H9 (cell line): ENCODE measurements around the gene ALOX12B. TPM values are rescaled to one million over a fixed set of nuclear protein-coding genes. Genes with fewer than 3 reads are reported as not detected.

Experiments used
- DNase-seq: peaks from one replicate; pipeline ENCODE4 v3.0.0-alpha.2; 2017
- H2AFZ ChIP-seq: one replicate; pipeline ENCODE4 v1.6.1; 2013; ENCODE audit warnings: mild to moderate bottlenecking, low read length, control low read depth, moderate library complexity
- H2AK5ac ChIP-seq: 2 replicates; pipeline ENCODE4 v1.6.1; 2013; ENCODE audit warnings: low read length, control low read depth, mixed read lengths; ENCODE audit not compliant: insufficient read length
- H2BK120ac ChIP-seq: one replicate; pipeline ENCODE4 v1.6.1; 2013; ENCODE audit warnings: low read depth, mild to moderate bottlenecking, low read length, control low read depth, inconsistent platforms; ENCODE audit not compliant: poor library complexity, severe bottlenecking
- H2BK12ac ChIP-seq: 2 replicates; pipeline ENCODE4 v1.6.1; 2013; ENCODE audit warnings: low read length, control low read depth, mixed read lengths, low read depth; ENCODE audit not compliant: insufficient read length
- H2BK15ac ChIP-seq: 2 replicates; pipeline ENCODE4 v1.6.1; 2013; ENCODE audit warnings: low read depth, low read length, control low read depth
- H2BK20ac ChIP-seq: one replicate; pipeline ENCODE4 v1.6.1; 2013; ENCODE audit warnings: low read depth, mild to moderate bottlenecking, low read length, control low read depth, inconsistent platforms; ENCODE audit not compliant: poor library complexity, severe bottlenecking
- H2BK5ac ChIP-seq: 2 replicates; pipeline ENCODE4 v1.6.1; 2013; ENCODE audit warnings: low read length, control low read depth, mixed read lengths; ENCODE audit not compliant: insufficient read length
- H3K14ac ChIP-seq: 2 replicates; pipeline ENCODE4 v1.6.1; 2013; ENCODE audit warnings: low read length, control low read depth; ENCODE audit not compliant: insufficient read depth
- H3K18ac ChIP-seq: 2 replicates; pipeline ENCODE4 v1.6.1; 2013; ENCODE audit warnings: low read depth, mild to moderate bottlenecking, mixed read lengths, low read length, control low read depth; ENCODE audit not compliant: insufficient read length
- H3K23ac ChIP-seq: 2 replicates; pipeline ENCODE4 v1.6.1; 2013; ENCODE audit warnings: low read length, control low read depth, mixed read lengths, low read depth; ENCODE audit not compliant: insufficient read length
- H3K23me2 ChIP-seq: 2 replicates; pipeline ENCODE4 v1.6.1; 2013; ENCODE audit warnings: low read depth, mild to moderate bottlenecking, mixed read lengths, low read length, control low read depth; ENCODE audit not compliant: insufficient read length, poor library complexity, severe bottlenecking
- H3K27ac ChIP-seq: 2 replicates; pipeline ENCODE4 v1.5.1; 2013; ENCODE audit warnings: low read length, control low read depth, mixed read lengths, low read depth; ENCODE audit not compliant: insufficient read length
- H3K27me3 ChIP-seq: 2 replicates; pipeline ENCODE4 v1.6.1; 2013; ENCODE audit warnings: low read length, control low read depth, inconsistent platforms; ENCODE audit not compliant: insufficient read depth
- H3K4ac ChIP-seq: 2 replicates; pipeline ENCODE4 v1.6.1; 2013; ENCODE audit warnings: low read depth, mild to moderate bottlenecking, control low read depth, inconsistent platforms, low read length, moderate library complexity
- H3K4me1 ChIP-seq: 2 replicates; pipeline ENCODE4 v1.6.1; 2013; ENCODE audit warnings: low read length, control low read depth, inconsistent platforms; ENCODE audit not compliant: insufficient read depth
- H3K4me2 ChIP-seq: 2 replicates; pipeline ENCODE4 v1.6.1; 2013; ENCODE audit warnings: low read length, control low read depth, mixed read lengths; ENCODE audit not compliant: insufficient read length, insufficient read depth
- H3K56ac ChIP-seq: 2 replicates; pipeline ENCODE4 v1.6.1; 2013; ENCODE audit warnings: low read depth, mild to moderate bottlenecking, mixed read lengths, low read length, control low read depth; ENCODE audit not compliant: insufficient read length
- H3K79me1 ChIP-seq: 2 replicates; pipeline ENCODE4 v1.6.1; 2013; ENCODE audit warnings: low read depth, mild to moderate bottlenecking, moderate library complexity, low read length, control low read depth, inconsistent platforms; ENCODE audit not compliant: insufficient read depth, poor library complexity, severe bottlenecking
- H3K79me2 ChIP-seq: 2 replicates; pipeline ENCODE4 v1.6.1; 2013; ENCODE audit warnings: low read length, control low read depth, inconsistent platforms; ENCODE audit not compliant: insufficient read depth
- H3K9ac ChIP-seq: 2 replicates; pipeline ENCODE4 v1.6.1; 2013; ENCODE audit warnings: low read length, control low read depth, mixed read lengths; ENCODE audit not compliant: insufficient read length; ENCODE audit errors: extremely low read depth
- H3K9me3 ChIP-seq: one replicate; pipeline ENCODE4 v1.6.1; 2013; ENCODE audit warnings: low read depth, low read length, inconsistent platforms; ENCODE audit not compliant: control insufficient read depth
- H3T11ph ChIP-seq: one replicate; pipeline ENCODE4 v1.6.1; 2013; ENCODE audit warnings: mild to moderate bottlenecking, low read length, control low read depth, inconsistent platforms
- H4K20me1 ChIP-seq: one replicate; pipeline ENCODE4 v1.6.1; 2013; ENCODE audit not compliant: control insufficient read depth, insufficient read length, insufficient read depth
- H4K5ac ChIP-seq: 2 replicates; pipeline ENCODE4 v1.6.1; 2013; ENCODE audit warnings: low read depth, mild to moderate bottlenecking, mixed read lengths, low read length, control low read depth; ENCODE audit not compliant: insufficient read length
- H4K8ac ChIP-seq: replicated peaks from 2 replicates; pipeline ENCODE4 v1.6.1; 2013; ENCODE audit warnings: low read length, control low read depth, mixed read lengths, low read depth; ENCODE audit not compliant: insufficient read length
- H4K91ac ChIP-seq: 2 replicates; pipeline ENCODE4 v1.6.1; 2013; ENCODE audit warnings: low read depth, mild to moderate bottlenecking, moderate library complexity, mixed read lengths, low read length, control low read depth; ENCODE audit not compliant: insufficient read length
- H3K27ac Mint-ChIP-seq, 3 experiments: 2 replicates in 2 of 3; 3 replicates in 1 of 3; pipeline ENCODE4 v1.8.0; 2020 to 2021; ENCODE audit warnings: mixed read lengths in 3 of 3, mild to moderate bottlenecking in 1 of 3, moderate library complexity in 1 of 3
- H3K27me3 Mint-ChIP-seq: 2 replicates; pipeline ENCODE4 v1.8.0; 2021; ENCODE audit warnings: low read depth, mild to moderate bottlenecking, moderate library complexity, mixed read lengths
- H3K36me3 Mint-ChIP-seq, 3 experiments: 2 replicates in 2 of 3; 3 replicates in 1 of 3; pipeline ENCODE4 v1.8.0; 2020 to 2021; ENCODE audit warnings: low read depth in 3 of 3, mixed read lengths in 3 of 3; ENCODE audit not compliant: insufficient read depth in 1 of 3
- H3K4me1 Mint-ChIP-seq, 2 experiments: 2 replicates each; pipeline ENCODE4 v1.8.0; 2020; ENCODE audit warnings: mixed read lengths in 2 of 2
- H3K4me3 Mint-ChIP-seq, 2 experiments: 2 replicates in 1 of 2; 3 replicates in 1 of 2; pipeline ENCODE4 v1.8.0; 2020 to 2021; ENCODE audit warnings: mild to moderate bottlenecking in 2 of 2, mixed read lengths in 2 of 2, moderate library complexity in 1 of 2
- H3K9me3 Mint-ChIP-seq, 2 experiments: 2 replicates in 1 of 2; 3 replicates in 1 of 2; pipeline ENCODE4 v1.8.0; 2020; ENCODE audit warnings: mild to moderate bottlenecking in 2 of 2, mixed read lengths in 2 of 2, moderate library complexity in 1 of 2
- WGBS: extraction: QIAGEN DNeasy Blood & Tissue Kit; methylation state at CpG from one replicate; pipeline ENCODE4 v1.1.7; 2013; ENCODE audit warnings: missing lambda C conversion rate, low lambda C conversion rate, mixed read lengths; ENCODE audit not compliant: insufficient read length; ENCODE audit errors: extremely low coverage; 5-methylcytosine and 5-hydroxymethylcytosine counted together
- total RNA-seq: library from RNA; stranded (reverse); gene quantifications from 2 replicates; pipeline ENCODE4 v1.2.1, GENCODE V29; 2021
- TF ChIP-seq, protein P1 (sequence below): fragments of 200-600 bp; sonication (generic); conservative IDR thresholded peaks from 3 replicates; pipeline ENCODE4 v1.8.0; 2021; ENCODE audit warnings: antibody characterized with exemption, mild to moderate bottlenecking

The ALOX12B gene
- total RNA-seq, 1 experiment from 2014 or later, result 1.2 TPM

- Histone ChIP-seq H4K91ac (no peak overlapping the region), H3K27me3 (peaks cover 45% of the 10 kb centered on the region), H2BK12ac (no peak overlapping the region), H3K27ac (no peak overlapping the region), H3K4me1 (no peaks in the 10 kb centered on the region; the same call in 1 of the 2 replicates), H3K14ac (no peak overlapping the region), H2AK5ac (no peak overlapping the region), H3K56ac (no peak overlapping the region), H3K18ac (no peak overlapping the region), H3K9me3 (no peaks in the 10 kb centered on the region), H2BK20ac (no peak overlapping the region), H2BK15ac (no peak overlapping the region), H2BK120ac (no peak overlapping the region), H3T11ph (no peak overlapping the region), H4K20me1 (no peaks in the 10 kb centered on the region), H3K23me2 (peaks cover 27% of the 10 kb centered on the region), H2AFZ (no peak overlapping the region), H3K79me1 (no peaks in the 10 kb centered on the region), H4K8ac (no peak overlapping the region), H3K9ac (no peak overlapping the region), H2BK5ac (no peak overlapping the region), H3K4ac (no peak overlapping the region), H3K23ac (no peak overlapping the region), H3K79me2 (no peaks in the 10 kb centered on the region), H3K4me2 (no peak overlapping the region), H4K5ac (no peak overlapping the region)
- peaks cover 28 to 32% of the 10 kb centered on the region in 2 experiments for H3K4me1 Mint-ChIP-seq
- H3K9me3 Mint-ChIP-seq, result peaks cover 7 to 9% of the 10 kb centered on the region in 2 experiments; a peak in 4 of 5 replicates
- no peak for DNase-seq
- no CpG with 5 or more reads among the region's 14 CpGs for WGBS
- H3K27me3 Mint-ChIP-seq, result peaks cover 90% of the 10 kb centered on the region
- peak overlapping the region in 1 of 2 experiments; percentile 46; a peak in 1 of 5 replicates for H3K4me3 Mint-ChIP-seq
- no peak overlapping the region; a peak in 1 of 7 replicates for H3K27ac Mint-ChIP-seq
- H3K36me3 Mint-ChIP-seq, result peaks cover 0 to 2% (median 0%) of the 10 kb centered on the region in 3 experiments; a peak in 2 of 7 replicates
- TF ChIP-seq, protein P1, sequence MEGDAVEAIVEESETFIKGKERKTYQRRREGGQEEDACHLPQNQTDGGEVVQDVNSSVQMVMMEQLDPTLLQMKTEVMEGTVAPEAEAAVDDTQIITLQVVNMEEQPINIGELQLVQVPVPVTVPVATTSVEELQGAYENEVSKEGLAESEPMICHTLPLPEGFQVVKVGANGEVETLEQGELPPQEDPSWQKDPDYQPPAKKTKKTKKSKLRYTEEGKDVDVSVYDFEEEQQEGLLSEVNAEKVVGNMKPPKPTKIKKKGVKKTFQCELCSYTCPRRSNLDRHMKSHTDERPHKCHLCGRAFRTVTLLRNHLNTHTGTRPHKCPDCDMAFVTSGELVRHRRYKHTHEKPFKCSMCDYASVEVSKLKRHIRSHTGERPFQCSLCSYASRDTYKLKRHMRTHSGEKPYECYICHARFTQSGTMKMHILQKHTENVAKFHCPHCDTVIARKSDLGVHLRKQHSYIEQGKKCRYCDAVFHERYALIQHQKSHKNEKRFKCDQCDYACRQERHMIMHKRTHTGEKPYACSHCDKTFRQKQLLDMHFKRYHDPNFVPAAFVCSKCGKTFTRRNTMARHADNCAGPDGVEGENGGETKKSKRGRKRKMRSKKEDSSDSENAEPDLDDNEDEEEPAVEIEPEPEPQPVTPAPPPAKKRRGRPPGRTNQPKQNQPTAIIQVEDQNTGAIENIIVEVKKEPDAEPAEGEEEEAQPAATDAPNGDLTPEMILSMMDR, result no peak
Observed at GRCh38 chr17:8075574-8076342, 11.8 kb downstream of the ALOX12B start.
